ENCODE data around the gene SIX1.

DNA sequence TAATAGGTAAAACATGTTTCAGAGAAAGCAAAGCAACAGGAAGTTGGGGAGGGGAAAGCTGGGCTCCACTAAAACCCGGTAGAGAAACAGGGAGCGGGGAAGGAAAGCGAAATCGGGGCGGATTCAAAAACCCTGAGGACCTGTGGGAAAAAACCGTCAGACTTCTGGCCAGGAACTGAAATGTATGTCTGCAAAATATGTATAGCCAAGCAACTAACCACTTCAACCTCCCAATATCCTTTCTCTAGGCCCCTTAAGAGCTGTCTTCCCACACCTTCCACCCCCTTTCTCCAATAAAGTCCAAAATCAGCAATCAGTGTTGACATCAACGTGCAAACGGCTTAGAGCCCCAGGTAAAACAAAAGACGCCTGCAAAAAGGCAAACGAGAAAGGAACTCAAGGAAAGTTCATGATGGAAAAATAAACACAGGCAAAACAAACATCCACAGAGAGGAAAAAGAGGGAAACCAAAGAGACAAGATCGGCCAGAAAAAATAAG is 32.8 kb downstream of the SIX1 start:
- no peak for TF ChIP-seq CBFB (CRISPR knock-in tag; IDR thresholded peaks at IDR 0.05; ENCODE audit: low read depth)
- no peak for TF ChIP-seq HMGA2 (CRISPR knock-in tag; IDR thresholded peaks at IDR 0.05)
- TF ChIP-seq, protein P1, sequence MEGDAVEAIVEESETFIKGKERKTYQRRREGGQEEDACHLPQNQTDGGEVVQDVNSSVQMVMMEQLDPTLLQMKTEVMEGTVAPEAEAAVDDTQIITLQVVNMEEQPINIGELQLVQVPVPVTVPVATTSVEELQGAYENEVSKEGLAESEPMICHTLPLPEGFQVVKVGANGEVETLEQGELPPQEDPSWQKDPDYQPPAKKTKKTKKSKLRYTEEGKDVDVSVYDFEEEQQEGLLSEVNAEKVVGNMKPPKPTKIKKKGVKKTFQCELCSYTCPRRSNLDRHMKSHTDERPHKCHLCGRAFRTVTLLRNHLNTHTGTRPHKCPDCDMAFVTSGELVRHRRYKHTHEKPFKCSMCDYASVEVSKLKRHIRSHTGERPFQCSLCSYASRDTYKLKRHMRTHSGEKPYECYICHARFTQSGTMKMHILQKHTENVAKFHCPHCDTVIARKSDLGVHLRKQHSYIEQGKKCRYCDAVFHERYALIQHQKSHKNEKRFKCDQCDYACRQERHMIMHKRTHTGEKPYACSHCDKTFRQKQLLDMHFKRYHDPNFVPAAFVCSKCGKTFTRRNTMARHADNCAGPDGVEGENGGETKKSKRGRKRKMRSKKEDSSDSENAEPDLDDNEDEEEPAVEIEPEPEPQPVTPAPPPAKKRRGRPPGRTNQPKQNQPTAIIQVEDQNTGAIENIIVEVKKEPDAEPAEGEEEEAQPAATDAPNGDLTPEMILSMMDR (IDR thresholded peaks at IDR 0.05) = no peak
- TF ChIP-seq, protein P2, sequence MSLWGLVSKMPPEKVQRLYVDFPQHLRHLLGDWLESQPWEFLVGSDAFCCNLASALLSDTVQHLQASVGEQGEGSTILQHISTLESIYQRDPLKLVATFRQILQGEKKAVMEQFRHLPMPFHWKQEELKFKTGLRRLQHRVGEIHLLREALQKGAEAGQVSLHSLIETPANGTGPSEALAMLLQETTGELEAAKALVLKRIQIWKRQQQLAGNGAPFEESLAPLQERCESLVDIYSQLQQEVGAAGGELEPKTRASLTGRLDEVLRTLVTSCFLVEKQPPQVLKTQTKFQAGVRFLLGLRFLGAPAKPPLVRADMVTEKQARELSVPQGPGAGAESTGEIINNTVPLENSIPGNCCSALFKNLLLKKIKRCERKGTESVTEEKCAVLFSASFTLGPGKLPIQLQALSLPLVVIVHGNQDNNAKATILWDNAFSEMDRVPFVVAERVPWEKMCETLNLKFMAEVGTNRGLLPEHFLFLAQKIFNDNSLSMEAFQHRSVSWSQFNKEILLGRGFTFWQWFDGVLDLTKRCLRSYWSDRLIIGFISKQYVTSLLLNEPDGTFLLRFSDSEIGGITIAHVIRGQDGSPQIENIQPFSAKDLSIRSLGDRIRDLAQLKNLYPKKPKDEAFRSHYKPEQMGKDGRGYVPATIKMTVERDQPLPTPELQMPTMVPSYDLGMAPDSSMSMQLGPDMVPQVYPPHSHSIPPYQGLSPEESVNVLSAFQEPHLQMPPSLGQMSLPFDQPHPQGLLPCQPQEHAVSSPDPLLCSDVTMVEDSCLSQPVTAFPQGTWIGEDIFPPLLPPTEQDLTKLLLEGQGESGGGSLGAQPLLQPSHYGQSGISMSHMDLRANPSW (CRISPR knock-in tag; conservative IDR thresholded peaks at IDR 0.05; ENCODE audit: low read depth) = no peak
- TF ChIP-seq, protein P3, sequence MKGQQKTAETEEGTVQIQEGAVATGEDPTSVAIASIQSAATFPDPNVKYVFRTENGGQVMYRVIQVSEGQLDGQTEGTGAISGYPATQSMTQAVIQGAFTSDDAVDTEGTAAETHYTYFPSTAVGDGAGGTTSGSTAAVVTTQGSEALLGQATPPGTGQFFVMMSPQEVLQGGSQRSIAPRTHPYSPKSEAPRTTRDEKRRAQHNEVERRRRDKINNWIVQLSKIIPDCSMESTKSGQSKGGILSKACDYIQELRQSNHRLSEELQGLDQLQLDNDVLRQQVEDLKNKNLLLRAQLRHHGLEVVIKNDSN (CRISPR knock-in tag; IDR thresholded peaks at IDR 0.05) = no peak
- TF ChIP-seq, protein P4, sequence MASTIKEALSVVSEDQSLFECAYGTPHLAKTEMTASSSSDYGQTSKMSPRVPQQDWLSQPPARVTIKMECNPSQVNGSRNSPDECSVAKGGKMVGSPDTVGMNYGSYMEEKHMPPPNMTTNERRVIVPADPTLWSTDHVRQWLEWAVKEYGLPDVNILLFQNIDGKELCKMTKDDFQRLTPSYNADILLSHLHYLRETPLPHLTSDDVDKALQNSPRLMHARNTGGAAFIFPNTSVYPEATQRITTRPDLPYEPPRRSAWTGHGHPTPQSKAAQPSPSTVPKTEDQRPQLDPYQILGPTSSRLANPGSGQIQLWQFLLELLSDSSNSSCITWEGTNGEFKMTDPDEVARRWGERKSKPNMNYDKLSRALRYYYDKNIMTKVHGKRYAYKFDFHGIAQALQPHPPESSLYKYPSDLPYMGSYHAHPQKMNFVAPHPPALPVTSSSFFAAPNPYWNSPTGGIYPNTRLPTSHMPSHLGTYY (CRISPR knock-in tag; IDR thresholded peaks at IDR 0.05) = no peak

Measured in WTC11 (cell line).